AG09309 (cell line): Measurements from ENCODE around the gene OFD1.

Experiments used
- DNase-seq: peaks from one replicate; pipeline ENCODE4 v3.0.0-alpha.2; 2010; ENCODE audit warnings: low read depth
- H3K4me3 ChIP-seq: 2 replicates; pipeline ENCODE4 v1.5.1; 2011; ENCODE audit warnings: mild to moderate bottlenecking, low read depth, low read length, moderate library complexity; ENCODE audit not compliant: control insufficient read depth
- TF ChIP-seq, protein P1 (sequence below): IDR thresholded peaks from 2 replicates; pipeline ENCODE4 v1.5.1; 2011; ENCODE audit warnings: mild to moderate bottlenecking, low read depth, low read length, inconsistent platforms; ENCODE audit not compliant: insufficient read depth, control insufficient read depth; ENCODE audit errors: missing control alignments

OFD1 gene

DNA sequence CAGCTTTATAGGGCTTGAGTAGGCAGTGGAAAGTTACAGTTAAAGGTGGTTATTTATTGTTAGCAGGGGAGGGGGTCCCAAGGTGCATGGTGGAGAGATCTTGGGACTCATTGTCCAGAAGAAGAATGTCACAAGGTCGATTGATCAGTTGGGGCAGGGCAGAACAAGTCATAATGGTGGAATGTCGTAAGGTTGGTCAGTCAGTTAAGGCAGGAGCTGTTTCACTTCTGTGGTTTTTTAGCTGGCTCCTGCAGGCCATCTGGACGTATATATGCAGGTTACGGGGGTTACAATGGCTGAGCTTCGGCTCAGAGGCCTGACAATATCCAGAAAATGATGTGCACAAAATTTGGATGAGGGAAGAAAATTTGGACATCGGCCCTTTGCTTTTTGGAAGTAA is 7.1 kb downstream of the OFD1 start:
- H3K4me3 ChIP-seq: no peak overlapping the region
- TF ChIP-seq, protein P1, sequence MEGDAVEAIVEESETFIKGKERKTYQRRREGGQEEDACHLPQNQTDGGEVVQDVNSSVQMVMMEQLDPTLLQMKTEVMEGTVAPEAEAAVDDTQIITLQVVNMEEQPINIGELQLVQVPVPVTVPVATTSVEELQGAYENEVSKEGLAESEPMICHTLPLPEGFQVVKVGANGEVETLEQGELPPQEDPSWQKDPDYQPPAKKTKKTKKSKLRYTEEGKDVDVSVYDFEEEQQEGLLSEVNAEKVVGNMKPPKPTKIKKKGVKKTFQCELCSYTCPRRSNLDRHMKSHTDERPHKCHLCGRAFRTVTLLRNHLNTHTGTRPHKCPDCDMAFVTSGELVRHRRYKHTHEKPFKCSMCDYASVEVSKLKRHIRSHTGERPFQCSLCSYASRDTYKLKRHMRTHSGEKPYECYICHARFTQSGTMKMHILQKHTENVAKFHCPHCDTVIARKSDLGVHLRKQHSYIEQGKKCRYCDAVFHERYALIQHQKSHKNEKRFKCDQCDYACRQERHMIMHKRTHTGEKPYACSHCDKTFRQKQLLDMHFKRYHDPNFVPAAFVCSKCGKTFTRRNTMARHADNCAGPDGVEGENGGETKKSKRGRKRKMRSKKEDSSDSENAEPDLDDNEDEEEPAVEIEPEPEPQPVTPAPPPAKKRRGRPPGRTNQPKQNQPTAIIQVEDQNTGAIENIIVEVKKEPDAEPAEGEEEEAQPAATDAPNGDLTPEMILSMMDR: no peak
- no peak for DNase-seq

DNA sequence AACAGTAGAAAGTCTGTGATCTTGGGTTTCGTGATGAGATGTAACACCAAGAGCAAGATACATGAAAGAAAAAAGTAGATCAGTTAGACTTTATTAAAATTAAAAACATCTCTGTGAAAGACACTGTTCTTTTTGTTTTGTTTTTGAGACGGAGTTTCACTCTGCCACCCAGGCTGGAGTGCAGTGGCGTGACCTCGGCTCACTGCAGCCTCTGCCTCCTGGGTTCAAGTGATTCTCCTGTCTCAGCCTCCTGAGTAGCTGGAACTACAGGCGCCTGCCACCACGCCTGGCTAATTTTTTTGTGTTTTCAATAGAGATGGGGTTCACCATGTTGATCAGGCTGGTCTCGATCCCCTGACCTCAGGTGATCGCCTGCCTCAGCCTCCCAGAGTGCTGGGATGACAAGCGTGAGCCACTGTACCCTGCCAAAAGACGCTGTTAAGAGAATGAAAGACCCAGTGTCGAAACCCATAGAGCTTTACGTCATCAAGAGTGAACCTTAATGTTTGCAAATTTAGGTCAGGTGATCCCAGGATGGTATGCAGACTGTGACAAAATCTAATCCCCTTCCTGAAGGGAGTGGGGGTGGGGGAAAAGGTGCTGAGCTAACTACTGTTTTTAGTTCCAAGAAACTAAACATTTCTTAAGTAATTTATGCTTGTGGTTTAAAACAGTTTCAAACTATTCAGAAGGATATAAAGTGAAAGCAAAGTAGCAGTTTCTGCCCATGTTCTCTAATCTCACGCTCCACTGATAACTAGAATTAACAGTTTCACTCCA is 8.0 kb downstream of the OFD1 start:
- H3K4me3 ChIP-seq: no peak overlapping the region
- TF ChIP-seq, protein P1: no peak
- no peak for DNase-seq

DNA sequence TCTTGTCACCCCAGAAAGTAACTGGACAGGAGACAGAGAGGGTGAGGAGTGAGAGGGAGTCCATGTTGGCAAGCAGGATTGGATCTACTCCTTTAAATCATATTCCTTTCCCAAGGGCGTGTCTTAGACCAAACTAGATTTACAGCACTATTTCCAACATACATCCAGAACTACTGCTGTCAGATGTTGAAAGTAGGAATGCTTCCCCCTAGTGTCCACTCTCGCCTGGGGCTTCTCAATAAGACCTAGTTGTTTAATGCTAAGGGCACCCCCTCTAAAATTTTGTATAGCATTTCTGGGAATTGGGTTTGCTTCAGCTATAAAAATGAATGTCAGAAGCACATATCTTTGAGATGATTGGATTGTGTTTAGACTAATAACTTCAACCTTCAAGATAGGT is 13.3 kb downstream of the OFD1 start:
- no peak overlapping the region for H3K4me3 ChIP-seq
- peak; percentile 34 for DNase-seq
- TF ChIP-seq, protein P1: peak; percentile 74

DNA sequence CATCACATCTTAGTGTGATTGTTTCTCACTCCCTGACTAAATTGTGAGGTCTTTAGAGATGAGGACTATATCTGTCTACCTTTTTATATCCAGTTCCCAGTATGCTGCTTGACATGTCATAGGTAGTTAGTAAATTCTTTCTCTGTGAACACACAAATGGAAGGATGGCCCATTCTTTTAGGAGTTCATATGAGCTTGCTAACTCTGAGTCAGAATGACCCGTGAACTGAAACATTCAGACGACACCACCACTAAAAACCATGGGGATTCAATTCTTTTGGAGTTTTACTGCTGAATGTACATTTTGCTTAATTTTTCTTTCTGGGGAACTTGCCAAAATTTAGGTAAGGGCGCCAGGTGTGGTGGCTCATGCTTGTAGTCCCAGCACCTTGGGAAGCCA is 13.9 kb downstream of the OFD1 start:
- DNase-seq: no peak
- TF ChIP-seq, protein P1: no peak

DNA sequence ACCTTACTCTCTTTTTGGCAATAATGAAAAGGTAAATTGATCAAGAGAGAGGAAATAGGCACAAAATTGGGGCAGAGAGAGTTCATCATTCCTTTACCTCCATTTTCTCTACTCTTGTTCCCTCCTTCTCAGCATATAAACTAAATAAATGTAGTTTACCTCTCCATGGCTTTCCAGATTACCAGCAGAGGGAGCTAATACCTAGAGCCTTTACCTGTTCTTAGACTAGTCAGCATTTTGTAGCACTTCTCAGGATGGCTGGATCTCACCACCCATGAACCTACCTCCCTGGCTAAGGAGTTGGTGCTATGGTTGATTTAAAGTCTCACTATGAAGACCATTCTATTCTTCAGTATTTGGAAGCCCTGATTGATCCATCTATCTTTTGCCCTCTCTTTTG is 15.7 kb downstream of the OFD1 start:
- no peak overlapping the region for H3K4me3 ChIP-seq
- TF ChIP-seq, protein P1: peak; percentile 65
- no peak for DNase-seq

More for the DNA sequence above, 13.9 kb downstream of the OFD1 start:
- H3K4me3 ChIP-seq: no peak overlapping the region

DNA sequence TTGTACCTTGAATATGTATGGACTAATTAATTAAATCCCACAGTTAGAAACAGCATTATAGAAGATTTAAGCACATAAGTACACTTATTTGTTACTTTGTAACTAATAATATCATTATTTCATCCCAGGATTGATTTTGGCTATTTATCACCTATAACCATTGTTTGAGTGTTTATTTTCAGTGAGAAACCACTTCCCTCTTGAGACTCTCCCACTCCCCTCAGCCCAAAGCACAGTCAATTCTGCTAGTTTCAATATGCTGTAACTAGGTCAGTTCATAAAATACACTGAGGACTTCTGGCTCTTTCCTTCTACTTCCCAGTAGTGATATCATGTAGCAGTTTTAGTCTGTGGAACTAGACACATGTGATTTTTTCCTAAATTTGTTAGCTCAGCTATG is 16.3 kb downstream of the OFD1 start:
- TF ChIP-seq, protein P1: no peak
- DNase-seq: no peak
- no peak overlapping the region for H3K4me3 ChIP-seq

DNA sequence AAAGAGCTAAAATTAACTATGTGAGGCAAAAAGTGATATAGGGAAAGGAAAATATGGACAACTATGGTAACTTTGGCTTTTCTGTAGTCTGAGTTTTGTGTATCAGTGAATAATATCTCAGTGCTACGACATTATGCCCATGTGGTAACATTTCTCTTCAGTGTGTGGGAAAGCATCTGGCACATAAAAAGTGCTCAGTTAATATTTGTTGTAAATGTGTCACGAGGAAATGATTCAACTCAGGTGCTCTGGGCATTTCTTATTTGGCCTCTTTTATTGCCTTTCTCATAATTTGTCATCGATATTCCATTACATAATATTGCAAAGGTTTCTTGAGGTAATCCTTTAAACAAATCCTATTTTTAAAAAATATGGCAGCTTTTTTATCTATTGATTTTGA is 17.6 kb downstream of the OFD1 start:
- H3K4me3 ChIP-seq: no peak overlapping the region
- TF ChIP-seq, protein P1: no peak
- DNase-seq: no peak
